ENCODE data around the gene MYBPHL. TPM values are rescaled to one million over a fixed set of nuclear protein-coding genes. Genes with fewer than 3 reads are reported as not detected.

MYBPHL gene
- total RNA-seq, 2 donors from 2014 or later: not detected

Other genes starting within 250 kb of the MYBPHL start
- 10 to 100 TPM; 15.4 to 49.0 TPM for gene TAF13, start 231.0 kb downstream of the MYBPHL start, total RNA-seq
- 10 to 100 TPM; 24.0 to 54.9 TPM for gene TMEM167B, start 216.2 kb downstream of the MYBPHL start, total RNA-seq
- 10 to 100 TPM in 1 of 2 donors, 1 to 10 TPM in 1; 5.7 to 15.0 TPM for gene ELAPOR1, start 192.9 kb downstream of the MYBPHL start, total RNA-seq
- 100 to 1,000 TPM; 179 to 273 TPM for gene SARS1, start 93.1 kb downstream of the MYBPHL start, total RNA-seq
- gene CELSR2, start 57.5 kb downstream of the MYBPHL start, total RNA-seq: 1 to 10 TPM in 1 of 2 donors, under 1 TPM in 1; 0.39 to 3.9 TPM
- gene PSRC1, start 23.9 kb downstream of the MYBPHL start, total RNA-seq: 10 to 100 TPM; 20.5 to 23.9 TPM
- 1 to 10 TPM; 1.5 to 1.8 TPM for gene SORT1, start 90.9 kb upstream of the MYBPHL start, total RNA-seq
- gene PSMA5, start 119.4 kb upstream of the MYBPHL start, total RNA-seq: 100 to 1,000 TPM; 185 to 189 TPM
- gene SYPL2, start 159.5 kb upstream of the MYBPHL start, total RNA-seq: under 1 TPM in 1 of 2 donors, not detected in 1; 0.09 TPM
- gene ATXN7L2, start 176.9 kb upstream of the MYBPHL start, total RNA-seq: 10 to 100 TPM; 11.5 to 21.9 TPM
- gene CYB561D1, start 187.1 kb upstream of the MYBPHL start, total RNA-seq: 10 to 100 TPM; 11.3 to 14.9 TPM
- 1 to 10 TPM in 1 of 2 donors, under 1 TPM in 1; 0.97 to 1.3 TPM for gene AMIGO1, start 202.7 kb upstream of the MYBPHL start, total RNA-seq
- under 1 TPM in 1 of 2 donors, not detected in 1; 0.57 TPM for gene GPR61, start 232.9 kb upstream of the MYBPHL start, total RNA-seq
- gene GNAI3, start 241.6 kb upstream of the MYBPHL start, total RNA-seq: 10 to 100 TPM in 1 of 2 donors, 1 to 10 TPM in 1; 8.9 to 10.1 TPM